Activated CD8-positive, alpha-beta memory T cell treated with anti-CD3 and anti-CD28 coated beads for 24 hours (primary cell): Measurements from ENCODE around the gene TTC8.
"Not testable (repeated sequence)": the region's sequence is repeated elsewhere in the genome, so short reads cannot be mapped to it uniquely, and the experiment has no call there.

ENCODE experiments used
- DNase-seq: peaks from one replicate; pipeline ENCODE4 v3.0.0-alpha.2; 2020

Gene TTC8

GRCh38 chr14:88825503-88825902 is 1.1 kb downstream of the TTC8 start:
- DNase-seq, result no peak

GRCh38 chr14:88829188-88829587 is 4.7 kb downstream of the TTC8 start:
- DNase-seq, result no peak

DNA sequence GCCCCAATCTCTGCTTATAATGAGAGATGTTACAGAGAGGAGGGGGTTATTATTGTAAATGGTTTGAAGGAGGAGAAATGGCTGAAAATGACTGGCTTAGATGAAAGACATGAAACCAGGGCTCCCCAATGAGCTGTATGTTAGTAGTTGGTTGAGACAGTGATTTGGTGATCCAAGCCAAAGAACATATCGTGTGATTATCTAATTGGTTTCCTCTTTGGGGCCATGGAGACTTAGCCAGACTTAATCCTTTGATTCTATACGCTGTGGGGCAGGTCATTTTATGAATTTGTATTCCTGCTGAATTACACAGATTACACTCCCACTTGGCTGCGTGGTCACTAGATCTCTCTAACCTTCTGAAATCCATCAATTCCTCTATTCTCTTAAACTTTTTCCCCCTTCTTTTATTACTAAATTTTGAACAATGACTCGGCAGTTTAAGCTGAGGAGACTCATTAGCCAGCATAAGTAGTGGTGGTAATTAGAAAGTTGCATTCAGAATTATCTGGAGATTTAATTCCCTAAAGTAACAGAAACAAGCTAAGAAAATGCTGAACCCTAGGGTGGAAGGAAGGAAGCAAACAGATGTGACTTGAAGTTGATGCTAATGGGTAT is 5.3 kb downstream of the TTC8 start:
- DNase-seq, result no peak

GRCh38 chr14:88831284-88831683 is 6.8 kb downstream of the TTC8 start:
- no peak for DNase-seq

- DNase-seq, result no peak
These were observed 10.5 kb downstream of the TTC8 start for GRCh38 chr14:88834883-88835431.

- no peak for DNase-seq
These were observed 11.2 kb downstream of the TTC8 start for GRCh38 chr14:88835661-88836060.

DNA sequence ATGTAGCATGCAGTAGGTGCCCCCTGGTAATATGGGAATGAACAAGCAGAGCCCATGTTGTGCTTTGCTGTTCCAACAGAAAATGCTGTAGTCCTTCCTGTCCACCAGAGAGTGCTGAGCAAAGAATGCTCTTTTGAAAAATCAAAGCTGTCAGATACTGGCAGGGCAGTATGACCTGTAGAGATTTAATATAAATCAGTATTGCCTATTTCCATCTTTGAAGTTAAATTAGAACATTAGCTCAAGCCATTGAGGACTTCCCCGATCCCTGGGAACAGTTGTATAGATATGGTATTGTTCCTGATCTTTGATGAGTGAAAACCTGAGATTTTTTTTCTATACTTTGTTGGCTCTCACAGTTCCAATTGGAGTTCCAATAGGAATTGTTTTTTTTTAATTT is 13.0 kb downstream of the TTC8 start:
- DNase-seq, result no peak

DNA sequence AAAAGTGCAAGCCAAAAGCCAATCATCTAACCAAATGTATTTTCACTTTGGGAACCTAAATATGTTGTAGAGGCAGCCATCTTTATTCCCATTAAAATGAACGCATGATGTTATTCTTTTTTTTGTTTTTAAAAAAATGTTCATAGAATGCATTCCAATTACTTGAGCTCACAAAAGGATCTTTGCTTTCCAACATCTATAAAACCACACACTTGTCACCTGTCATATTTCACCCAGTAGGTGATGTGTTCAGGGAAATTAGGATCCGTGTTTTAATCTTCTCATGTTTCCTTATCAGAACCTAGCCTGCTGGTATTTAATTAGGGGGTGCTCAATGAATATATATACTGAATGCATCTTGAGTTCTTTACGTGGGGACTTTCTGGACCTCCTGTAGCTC is 13.6 kb downstream of the TTC8 start:
- DNase-seq, result no peak

GRCh38 chr14:88840926-88841325 is 16.5 kb downstream of the TTC8 start:
- no peak for DNase-seq

DNA sequence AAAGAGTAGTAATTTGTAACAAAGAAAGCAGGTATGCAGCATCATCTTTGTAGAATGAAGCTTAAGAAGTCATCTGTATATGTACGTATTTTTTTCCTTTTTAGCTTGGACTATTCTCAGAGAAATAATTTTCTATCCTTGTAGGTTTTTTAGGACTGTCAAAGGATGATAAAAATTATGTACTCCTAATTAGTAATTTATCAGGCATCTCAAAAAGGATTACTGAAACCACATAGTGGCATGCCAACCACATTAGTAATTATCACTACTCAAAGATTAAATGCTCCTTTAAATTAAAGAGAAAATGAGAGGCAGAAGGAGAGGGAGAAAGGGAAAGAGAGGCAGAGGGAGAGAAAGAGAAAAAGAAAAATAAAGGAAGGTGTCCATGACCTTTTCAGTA is 17.3 kb downstream of the TTC8 start:
- no peak for DNase-seq

DNA sequence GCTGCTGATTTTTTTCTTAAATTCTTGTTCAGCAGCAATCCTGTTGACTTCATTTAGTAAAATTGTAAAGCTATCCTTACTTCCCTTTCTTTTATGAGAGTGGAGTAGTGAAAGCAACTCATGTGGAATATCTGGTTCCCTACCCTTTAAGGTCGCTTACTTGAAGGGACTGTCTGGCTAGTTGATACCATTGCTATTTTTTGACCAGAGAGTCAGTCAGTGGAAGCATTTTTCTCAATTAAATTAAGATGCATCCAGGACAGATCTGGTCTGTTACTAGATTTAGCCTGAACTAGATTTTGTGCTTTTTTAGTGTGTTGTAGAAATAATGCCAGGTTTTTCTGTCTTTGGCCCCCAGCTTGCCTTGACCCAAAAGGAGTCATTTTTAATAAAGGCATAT is 18.0 kb downstream of the TTC8 start:
- DNase-seq, result no peak

DNA sequence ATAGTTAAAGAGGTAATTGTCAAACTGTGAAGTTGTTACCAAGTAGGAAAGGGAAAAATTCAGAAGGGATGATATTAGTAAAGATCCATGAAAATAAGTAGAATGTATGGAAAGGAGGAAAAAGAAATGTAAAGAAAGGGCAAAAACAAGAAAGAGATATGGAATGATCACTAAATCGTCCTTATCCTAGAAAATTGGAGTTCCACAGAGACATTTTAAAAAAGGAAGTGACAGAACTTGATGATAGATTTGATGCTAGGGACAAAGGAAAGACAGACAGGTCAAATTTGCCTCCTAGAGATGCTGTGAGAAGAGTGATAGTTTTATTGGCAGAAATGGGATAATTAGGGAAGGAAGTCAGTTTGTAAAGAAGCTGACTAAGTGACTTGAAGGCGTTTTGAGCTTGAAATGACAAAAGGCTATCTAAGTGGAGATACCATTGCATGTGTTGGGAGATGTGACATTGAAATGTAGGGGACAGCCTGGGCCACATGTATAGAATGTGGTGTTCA is 20.6 kb downstream of the TTC8 start:
- DNase-seq, result no peak

DNA sequence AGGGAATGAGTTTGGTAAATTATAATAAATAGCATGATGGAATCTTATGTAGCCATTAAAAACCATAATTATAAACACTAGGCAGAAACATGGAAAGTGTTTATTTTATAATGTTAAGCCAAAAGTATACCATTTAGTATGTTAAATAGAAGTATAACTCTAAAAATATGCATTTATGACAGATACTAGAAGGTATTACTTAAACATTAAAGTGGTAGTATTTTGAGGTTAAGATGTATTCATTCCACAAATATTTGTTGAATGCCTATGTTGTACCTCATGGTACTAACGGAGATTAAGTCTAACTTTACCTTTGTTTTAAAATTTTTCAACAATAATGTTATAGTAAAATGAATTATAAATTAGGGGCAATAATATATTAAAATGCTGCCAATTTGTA is 24.1 kb downstream of the TTC8 start:
- DNase-seq, result no peak

DNA sequence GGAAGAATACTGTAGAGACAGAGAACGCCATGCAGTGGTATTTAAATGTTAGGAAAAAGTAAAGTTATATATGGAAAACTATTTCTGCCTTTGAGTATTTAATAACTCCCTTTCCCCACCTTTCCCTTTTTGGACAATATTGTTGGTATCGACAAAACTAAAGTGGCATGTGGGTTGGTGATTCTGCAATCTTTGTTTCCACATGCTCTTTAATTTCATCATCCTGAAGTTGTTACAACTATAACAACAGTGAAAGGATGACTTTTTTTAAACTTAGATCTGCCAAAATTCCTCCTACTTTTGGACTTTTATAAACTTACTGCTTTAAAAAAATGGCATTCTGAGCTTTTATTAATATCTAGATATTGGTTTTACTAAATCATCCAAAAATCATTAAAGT is 25.3 kb downstream of the TTC8 start:
- no peak for DNase-seq

- DNase-seq, result no peak
These were observed 27.1 kb downstream of the TTC8 start for GRCh38 chr14:88851587-88851986.

- DNase-seq, result no peak
These were observed 28.2 kb downstream of the TTC8 start for GRCh38 chr14:88852632-88853031.

- no peak for DNase-seq
These were observed 28.7 kb downstream of the TTC8 start for GRCh38 chr14:88853129-88853528.

- DNase-seq, result no peak
These were observed 32.4 kb downstream of the TTC8 start for GRCh38 chr14:88856786-88857366.

GRCh38 chr14:88857861-88858260 is 33.4 kb downstream of the TTC8 start:
- DNase-seq, result not testable (repeated sequence)

DNA sequence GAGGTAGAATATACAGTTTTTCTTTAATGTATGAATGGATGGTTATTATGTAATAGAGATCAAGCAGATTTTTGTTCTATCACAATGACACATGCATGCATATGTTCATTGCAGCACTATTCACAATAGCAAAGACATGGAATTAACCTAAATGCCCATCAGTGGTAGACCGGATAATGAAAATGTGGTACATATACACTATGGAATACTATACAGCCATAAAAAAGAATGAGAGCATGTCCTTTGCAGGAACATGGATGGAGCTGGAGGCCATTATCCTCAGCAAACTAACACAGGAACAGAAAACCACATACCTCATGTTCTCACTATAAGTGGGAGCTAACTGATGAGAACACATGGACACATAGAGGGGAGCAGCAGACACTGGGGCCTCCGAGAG is 34.7 kb downstream of the TTC8 start:
- not testable (repeated sequence) for DNase-seq

GRCh38 chr14:88863167-88863566 is 38.7 kb downstream of the TTC8 start:
- DNase-seq, result no peak

GRCh38 chr14:88864198-88864597 is 39.7 kb downstream of the TTC8 start:
- DNase-seq, result no peak

- no peak for DNase-seq
These were observed 41.9 kb downstream of the TTC8 start for GRCh38 chr14:88866305-88866704.

DNA sequence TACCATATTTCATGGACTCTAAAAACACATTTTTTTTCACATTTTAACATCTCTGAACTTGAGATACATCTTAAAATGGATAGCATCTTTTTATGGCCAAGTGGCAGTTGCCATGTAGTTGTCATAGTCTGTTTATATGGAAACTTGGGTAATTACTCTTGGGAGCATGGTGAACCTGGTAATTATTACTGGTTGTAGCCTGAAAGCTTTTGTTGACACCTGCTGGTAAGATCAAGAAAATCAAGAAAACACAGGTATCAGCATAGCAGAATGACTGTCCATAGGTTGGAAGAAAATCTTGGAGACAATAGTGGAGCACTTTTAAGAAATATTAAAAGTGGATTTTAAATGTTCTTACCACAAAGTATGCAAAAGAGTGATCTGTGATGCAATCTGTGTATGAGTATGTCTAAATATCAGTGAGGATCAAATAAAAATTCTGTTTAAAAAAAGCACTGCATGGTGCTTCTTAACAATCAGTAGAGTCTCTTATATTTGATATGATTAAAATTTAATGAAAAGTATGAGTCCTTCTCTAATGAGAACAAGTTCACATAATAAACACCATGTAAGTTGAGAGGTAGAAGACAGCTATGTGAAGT is 44.2 kb downstream of the TTC8 start:
- no peak for DNase-seq
